ENCODE results near the gene CACNA1I.

Gene CACNA1I

GRCh38 chr22:39723899-39724351 lies 153.4 kb downstream of the CACNA1I start:
- no peak for TF ChIP-seq CTCF (conservative IDR thresholded peaks at IDR 0.05)
- TF ChIP-seq ZFX (IDR thresholded peaks at IDR 0.05), result no peak
- no peak overlapping the region for H3K27ac ChIP-seq

- H3K27ac ChIP-seq, result no peak overlapping the region
- TF ChIP-seq ZFX (IDR thresholded peaks at IDR 0.05) (no peak), CTCF (conservative IDR thresholded peaks at IDR 0.05) (no peak)
These were observed 153.8 kb downstream of the CACNA1I start for GRCh38 chr22:39724390-39724789.

- H3K27ac ChIP-seq, result no peak overlapping the region
- TF ChIP-seq CTCF (conservative IDR thresholded peaks at IDR 0.05), result no peak
- TF ChIP-seq ZFX (IDR thresholded peaks at IDR 0.05), result no peak
These were observed 154.3 kb downstream of the CACNA1I start for GRCh38 chr22:39724857-39725256.

- TF ChIP-seq ZFX (IDR thresholded peaks at IDR 0.05) (no peak), CTCF (conservative IDR thresholded peaks at IDR 0.05) (no peak)
- no peak overlapping the region for H3K27ac ChIP-seq
These were observed 154.9 kb downstream of the CACNA1I start for GRCh38 chr22:39725351-39726035.

GRCh38 chr22:39727541-39727940 lies 157.0 kb downstream of the CACNA1I start:
- TF ChIP-seq ZFX (IDR thresholded peaks at IDR 0.05), result no peak
- no peak for TF ChIP-seq CTCF (conservative IDR thresholded peaks at IDR 0.05)
- no peak overlapping the region for H3K27ac ChIP-seq

GRCh38 chr22:39728236-39728860 lies 157.8 kb downstream of the CACNA1I start:
- TF ChIP-seq ZFX (IDR thresholded peaks at IDR 0.05) (no peak), CTCF (conservative IDR thresholded peaks at IDR 0.05) (no peak)
- no peak overlapping the region for H3K27ac ChIP-seq

- H3K27ac ChIP-seq, result no peak overlapping the region
- TF ChIP-seq CTCF (conservative IDR thresholded peaks at IDR 0.05) (no peak), ZFX (IDR thresholded peaks at IDR 0.05) (no peak)
These were observed 158.8 kb downstream of the CACNA1I start for GRCh38 chr22:39729141-39729934.
